Stimulated activated CD4-positive, alpha-beta T cell treated with anti-CD3 and anti-CD28 coated beads, Interleukin-4, amount 100 ng/mL, for 4 hours (primary cell): ENCODE results near the gene C6orf89.

Experiments used
- DNase-seq, 2 experiments: peaks; one replicate each; pipeline ENCODE4 v3.0.0-alpha.2; 2020

C6orf89 gene

DNA sequence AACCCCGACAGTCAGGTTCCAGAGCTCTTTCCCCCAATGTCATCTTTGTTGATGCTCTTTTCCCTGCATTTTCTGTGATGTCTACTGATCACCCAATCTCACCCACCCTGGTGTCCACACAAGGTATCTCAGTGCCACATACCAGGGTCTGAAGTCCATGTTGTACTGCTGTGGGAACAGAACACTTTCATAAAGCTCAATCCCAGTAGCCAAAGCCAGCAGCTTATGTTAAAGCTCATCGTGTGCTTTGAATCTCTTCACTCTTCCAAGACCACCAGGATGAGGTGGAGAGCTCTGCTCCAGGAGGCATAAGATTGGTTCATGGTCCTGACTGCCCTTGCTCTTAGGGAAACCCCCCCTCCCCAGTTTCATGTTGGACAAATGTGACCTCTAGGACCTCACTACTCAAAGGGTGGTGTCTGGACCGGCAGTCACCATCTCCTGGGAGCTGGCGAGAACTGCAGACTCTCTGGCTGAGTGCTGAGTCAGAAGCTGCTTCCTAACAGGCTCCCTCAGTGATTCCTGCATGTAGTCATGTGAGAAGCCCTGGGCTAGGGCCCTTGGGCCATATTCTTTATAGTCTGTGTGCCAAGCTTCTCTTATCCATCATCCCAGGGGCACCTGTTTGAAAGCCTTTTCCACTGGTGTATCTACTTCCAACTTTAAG, 33.1 kb upstream of the C6orf89 start:
- no peak for DNase-seq

- DNase-seq: no peak
Measured at GRCh38 chr6:36853325-36853724, 32.4 kb upstream of the C6orf89 start.

DNA sequence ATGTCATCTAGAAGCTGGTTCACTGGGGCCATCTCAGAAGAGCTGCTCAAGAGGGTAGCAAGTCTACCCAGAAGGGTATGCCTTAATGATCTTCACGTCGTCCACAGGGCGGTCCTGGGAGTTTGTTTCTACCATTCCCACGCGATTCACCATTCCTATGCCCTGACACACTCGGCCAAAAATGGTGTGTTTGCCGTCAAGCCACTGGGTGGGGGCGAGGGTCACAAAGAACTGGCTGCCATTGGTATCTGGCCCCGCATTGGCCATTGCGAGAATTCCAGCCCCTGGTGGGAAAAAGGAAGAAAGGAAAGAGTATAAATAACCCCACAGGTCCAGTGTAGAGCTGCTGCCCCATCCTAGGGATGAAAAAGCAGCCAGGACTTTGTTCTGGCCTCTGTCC, 30.0 kb upstream of the C6orf89 start:
- no peak for DNase-seq

GRCh38 chr6:36856277-36856676, 29.5 kb upstream of the C6orf89 start:
- no peak for DNase-seq

GRCh38 chr6:36857325-36857724, 28.4 kb upstream of the C6orf89 start:
- no peak for DNase-seq

- no peak for DNase-seq
Measured at GRCh38 chr6:36858407-36858981, 27.3 kb upstream of the C6orf89 start.

DNA sequence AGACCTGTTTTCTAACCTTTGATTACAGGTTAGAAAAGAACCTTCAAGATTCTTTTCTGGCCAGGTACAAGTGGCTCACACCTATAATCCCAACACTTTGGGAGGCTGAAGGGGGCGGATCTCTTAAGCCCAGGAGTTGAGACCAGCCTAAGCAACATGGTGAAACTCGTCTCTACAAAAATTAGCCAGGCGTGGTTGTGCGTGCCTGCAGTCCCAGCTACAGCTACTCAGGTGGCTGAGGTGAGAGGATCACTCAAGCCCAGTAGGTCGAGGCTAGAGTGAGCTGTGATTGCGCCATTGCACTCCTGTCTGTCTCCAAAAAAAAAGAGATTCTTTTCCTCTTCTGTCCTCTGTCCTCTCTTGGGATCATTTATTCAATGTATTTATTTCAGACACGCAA, 25.6 kb upstream of the C6orf89 start:
- no peak for DNase-seq

DNA sequence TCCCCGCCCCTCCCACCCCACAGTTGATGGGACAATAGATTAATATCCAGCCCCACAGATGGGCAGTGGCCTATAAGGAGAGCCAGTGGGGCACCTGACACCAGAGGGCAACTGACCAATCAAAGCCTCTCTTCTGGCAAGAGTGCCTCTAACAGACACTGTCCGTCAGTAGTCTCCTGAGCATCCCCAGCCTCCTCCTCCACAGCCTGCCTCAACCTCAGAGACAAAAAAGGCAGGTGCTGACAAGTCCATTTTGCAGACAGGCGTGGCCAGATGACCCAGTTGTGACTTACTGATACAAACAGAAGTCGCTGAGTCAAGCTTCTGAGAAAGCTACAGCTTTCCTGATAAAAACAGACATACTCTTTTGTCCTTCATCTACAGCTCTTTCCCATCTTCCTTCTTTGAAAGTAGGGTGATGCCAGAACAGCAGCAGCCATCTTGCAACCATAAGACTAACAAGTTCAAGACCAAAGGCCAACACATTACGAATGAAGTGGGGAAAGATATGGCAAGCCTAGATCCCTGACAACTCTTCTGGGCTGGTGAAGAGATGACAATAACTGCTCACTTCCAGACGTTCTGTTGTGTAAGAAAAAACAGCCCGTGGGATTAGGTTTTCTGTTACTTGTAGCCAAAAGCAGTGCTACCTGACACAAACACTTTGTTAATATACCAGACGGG, 23.4 kb upstream of the C6orf89 start:
- DNase-seq: no peak

DNA sequence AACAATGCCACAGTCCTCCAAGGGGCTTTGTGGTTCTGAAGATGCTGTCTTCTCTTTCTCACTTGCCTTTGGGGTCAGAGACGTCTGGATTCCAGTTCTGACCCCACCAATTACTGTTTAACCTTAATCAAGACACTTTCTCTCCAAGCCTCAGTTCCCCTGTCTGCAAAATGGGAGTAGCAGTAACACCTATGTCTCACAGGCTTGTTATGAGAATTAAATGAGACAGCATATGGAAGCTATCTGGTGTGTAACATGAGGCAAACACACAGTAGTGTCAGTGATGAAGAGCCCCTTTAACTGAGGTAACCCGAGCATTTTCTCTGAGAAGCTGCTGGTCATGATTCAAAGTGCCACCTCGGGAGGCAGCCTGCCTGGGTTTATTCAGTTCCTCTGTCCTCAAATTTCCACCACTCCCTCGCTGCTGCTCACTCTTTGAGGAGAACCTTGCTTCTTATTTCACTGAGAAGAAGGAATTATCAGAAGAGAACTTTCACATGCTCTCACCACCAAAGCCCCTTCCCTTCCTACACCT, 22.8 kb upstream of the C6orf89 start:
- no peak for DNase-seq

DNA sequence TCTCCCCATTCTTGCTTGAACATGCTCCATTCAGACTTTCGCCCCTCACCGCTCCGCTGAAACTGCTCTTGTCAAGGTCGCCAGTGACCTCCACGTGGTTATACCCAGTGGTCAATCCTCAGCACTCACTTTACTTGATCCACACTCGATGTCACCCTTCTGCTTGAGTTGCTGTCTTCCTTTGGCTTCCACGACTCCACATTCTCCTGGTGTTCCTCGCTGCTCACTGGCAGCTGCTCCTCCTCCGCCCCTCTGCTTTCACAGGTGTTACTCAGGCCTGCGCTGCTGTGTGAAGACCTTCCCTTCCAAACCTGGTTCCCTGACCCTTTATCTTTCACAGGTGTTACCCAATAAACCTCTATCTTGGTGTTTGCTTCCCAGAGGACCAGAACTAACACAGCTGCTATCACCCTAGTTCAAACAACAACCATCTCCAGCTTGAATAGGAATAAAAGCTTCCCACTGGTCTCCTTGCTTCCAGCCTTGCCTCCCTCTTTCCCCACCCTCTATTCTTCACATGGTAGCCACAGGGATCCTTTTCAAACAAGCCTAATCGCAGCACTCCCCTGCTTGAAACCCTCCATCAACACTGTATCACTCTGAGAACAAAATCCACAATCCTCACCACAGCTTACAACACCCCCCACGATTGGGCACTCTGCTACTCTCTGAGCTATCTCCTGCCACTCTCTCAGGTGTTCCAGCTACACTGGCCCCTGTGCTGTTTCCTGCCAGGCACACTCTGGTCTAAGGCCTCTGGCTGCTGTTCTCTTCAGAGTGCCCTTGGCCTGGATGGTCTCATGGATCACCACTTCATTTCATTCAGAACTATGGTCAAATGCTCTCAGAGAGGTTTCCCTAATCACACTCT, 21.8 kb upstream of the C6orf89 start:
- DNase-seq: no peak

GRCh38 chr6:36865835-36866234, 19.9 kb upstream of the C6orf89 start:
- DNase-seq: no peak

DNA sequence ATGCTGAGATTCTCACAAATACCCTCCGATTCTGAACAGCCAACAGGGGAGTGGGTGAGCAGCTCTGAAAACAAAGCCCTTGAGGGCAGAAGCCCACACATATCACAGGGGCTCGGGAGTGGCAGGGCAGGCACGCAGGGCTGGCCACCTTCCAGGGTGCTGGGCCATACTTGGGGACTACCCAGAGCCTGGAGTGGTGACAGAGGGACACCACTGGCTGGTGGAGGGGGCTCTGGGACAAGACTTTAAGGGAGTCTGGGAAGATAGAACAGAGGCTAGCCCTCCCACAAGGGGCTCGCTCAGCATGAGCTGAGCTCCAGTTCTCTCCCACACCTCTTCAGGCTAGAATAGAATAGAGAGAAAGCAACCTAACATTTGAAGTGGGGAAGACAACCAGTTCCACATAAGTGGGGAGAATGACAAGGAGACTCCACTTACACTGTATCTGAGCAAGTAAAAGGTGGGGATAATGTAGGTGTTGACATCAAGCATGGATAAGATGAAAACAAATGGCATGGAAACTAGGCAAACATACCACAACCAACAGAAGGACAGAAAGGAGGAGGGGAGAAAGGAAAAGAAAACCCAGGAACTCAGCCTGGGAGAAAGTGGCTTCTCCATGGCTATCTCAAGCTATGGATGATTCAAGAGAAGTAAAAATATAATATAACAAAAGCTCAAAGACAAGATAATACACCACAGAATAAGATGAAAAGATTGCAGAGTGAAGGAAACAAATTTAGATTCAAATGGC, 18.1 kb upstream of the C6orf89 start:
- no peak for DNase-seq

DNA sequence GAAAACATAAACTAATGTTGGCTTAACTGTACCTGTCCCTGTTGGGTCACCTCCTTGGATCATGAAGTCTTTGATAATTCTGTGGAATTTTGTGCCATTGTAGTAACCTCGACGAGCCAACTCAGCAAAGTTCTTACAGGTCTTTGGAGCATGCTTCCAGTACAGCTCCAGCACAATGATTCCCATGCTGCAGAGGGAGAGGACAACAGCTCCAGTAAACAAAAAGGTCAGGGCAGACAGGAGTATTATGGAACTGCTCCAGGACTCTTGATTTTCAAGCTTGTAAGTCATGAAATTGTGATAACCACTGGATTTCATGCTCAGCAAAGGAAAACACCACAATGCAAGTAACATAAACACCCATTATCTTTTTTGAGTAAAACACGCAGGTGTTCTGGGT, 14.1 kb upstream of the C6orf89 start:
- no peak for DNase-seq

- DNase-seq: no peak
Measured at GRCh38 chr6:36873115-36873514, 12.6 kb upstream of the C6orf89 start.

GRCh38 chr6:36873612-36874442, 11.9 kb upstream of the C6orf89 start:
- no peak for DNase-seq

DNA sequence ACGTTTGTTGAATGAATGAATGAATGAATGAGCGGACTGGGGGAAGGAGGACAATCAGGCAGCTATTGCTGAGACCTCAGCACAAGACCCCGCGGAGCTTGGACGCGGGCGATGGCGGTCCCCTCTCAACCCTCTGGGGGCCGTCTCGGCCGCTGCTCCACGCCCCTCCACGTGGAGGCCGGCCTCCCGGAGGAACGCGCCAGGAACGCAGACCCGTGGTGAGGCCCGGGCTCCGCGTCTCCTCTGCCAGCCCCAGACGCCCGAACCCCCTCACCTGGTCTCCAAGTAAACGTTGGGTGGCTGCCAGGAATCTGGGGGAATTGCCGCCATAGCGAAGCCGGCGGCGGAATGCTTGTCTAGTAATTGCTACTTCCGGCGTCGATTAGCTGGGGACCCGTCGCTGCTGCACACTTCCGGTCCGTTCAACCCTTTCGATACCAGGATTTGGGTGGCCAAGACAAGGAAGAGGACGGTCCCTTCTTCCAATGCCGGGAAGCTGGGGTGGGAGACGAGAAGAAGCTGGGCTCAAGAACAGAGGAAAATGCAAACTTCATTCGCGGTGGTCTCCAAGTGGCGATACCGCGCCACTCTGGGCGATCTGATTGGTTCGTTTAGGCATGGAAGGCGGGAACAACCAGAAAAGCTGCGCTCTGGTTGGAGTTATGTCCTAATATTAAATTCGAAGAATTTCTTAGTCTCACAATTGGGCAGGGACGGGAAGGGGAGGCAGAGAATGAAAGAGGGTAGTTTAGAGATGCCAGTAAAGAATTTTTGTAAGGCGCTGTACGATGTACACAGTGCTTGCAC, 11.1 kb upstream of the C6orf89 start, which contains the start of gene PPIL1:
PPIL1 (minus strand) TSS at position 361 of the 807 bp plus-strand sequence; CDS start at position 330, 31 bp downstream.
- DNase-seq: peak; percentile 74 to 78

DNA sequence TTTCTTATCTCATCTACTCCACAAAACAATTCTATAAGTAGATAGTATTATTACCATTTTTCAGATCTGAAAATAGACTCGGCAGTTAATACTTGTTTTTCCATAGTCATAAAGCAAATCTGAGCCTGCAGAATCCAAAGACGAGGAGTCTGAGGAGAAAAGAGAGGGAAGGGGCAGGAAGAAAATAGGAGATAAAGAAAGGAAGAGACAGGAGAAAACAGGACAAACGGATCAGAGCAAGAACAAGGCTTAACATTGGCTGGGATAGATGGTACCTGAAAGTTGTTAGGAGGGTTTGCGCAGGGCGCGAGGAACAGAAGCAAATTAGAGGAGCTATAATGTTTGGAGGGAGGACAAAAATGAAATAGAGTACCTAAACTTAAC, 10.5 kb upstream of the C6orf89 start:
- DNase-seq: no peak

- DNase-seq: no peak
Measured at GRCh38 chr6:36884610-36885009, 1.1 kb upstream of the C6orf89 start.

DNA sequence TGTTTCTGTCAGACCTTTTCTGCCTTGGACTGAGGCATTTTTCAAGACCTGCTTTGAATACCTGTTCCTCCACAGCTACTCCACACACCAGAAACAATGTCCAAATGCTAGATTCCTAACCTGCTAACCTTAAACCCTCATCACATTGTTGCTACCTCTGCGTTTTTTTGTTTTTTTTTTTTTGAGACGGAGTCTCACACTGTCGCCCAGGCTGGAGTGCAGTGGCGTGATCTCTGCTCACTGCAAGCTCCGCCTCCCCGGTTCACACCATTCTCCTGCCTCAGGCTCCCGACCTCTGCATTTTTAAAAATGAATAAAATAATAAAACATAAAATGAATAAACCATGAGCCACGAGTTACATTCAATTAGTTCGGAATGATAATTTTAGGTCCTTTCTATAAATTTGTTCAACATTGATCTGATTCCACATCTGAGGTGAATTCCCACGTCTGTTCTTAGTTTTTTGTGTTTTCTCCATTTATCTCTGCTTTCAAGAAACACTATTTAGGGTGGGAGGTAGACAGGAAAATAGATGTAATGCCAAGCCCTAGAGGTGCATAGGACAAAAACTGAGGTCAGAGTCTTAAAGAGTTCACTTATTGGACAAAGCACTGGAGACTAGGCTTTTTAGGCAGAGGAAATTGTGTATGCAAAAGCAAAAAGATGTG, 1.3 kb downstream of the C6orf89 start:
- no peak for DNase-seq

GRCh38 chr6:36888115-36888643, 2.4 kb downstream of the C6orf89 start:
- no peak for DNase-seq
